GDM1 (cell line): ENCODE data around the gene LHB.
"Not testable (repeated sequence)": the region's sequence is repeated elsewhere in the genome, so short reads cannot be mapped to it uniquely, and the experiment has no call there.

Experiments
- DNase-seq: peaks from one replicate; lab custom pipeline; 2025; lab: John Stamatoyannopoulos, UW

Gene LHB

GRCh38 chr19:49038111-49038510, 21.2 kb upstream of the LHB start:
- not testable (repeated sequence) for DNase-seq

GRCh38 chr19:49036815-49037214, 19.9 kb upstream of the LHB start, which contains the start of gene CGB1:
Gene CGB1 (minus strand): TSS chr19:49036895. CDS start chr19:49036711, 184 bp downstream.
- not testable (repeated sequence) for DNase-seq

GRCh38 chr19:49031642-49032301, 14.9 kb upstream of the LHB start, which contains the start of gene CGB2:
Gene CGB2 (plus strand): TSS chr19:49031890. CDS start chr19:49032096, 206 bp downstream.
- not testable (repeated sequence) for DNase-seq

- not testable (repeated sequence) for DNase-seq
Observed at GRCh38 chr19:49030323-49030722, 13.4 kb upstream of the LHB start.

GRCh38 chr19:49029749-49030148, 12.9 kb upstream of the LHB start:
- not testable (repeated sequence) for DNase-seq

- DNase-seq: not testable (repeated sequence)
Observed at GRCh38 chr19:49028686-49029085, 11.8 kb upstream of the LHB start.

- DNase-seq: not testable (repeated sequence)
Observed at GRCh38 chr19:49025599-49025998, 8.7 kb upstream of the LHB start.

GRCh38 chr19:49025088-49025487, 8.2 kb upstream of the LHB start:
- not testable (repeated sequence) for DNase-seq

- DNase-seq: not testable (repeated sequence)
Observed at GRCh38 chr19:49024233-49024632, 7.3 kb upstream of the LHB start, which contains the start of gene CGB3. Gene CGB3 (minus strand): TSS chr19:49024333. CDS start chr19:49023971, 362 bp downstream.

- no peak for DNase-seq
Observed at GRCh38 chr19:49022116-49022515, 5.2 kb upstream of the LHB start.

GRCh38 chr19:49020931-49021895, 4.3 kb upstream of the LHB start:
- no peak for DNase-seq

- no peak for DNase-seq
Observed at GRCh38 chr19:49020342-49020741, 3.5 kb upstream of the LHB start.

- DNase-seq: no peak
Observed at GRCh38 chr19:49019242-49019932, 2.5 kb upstream of the LHB start.

GRCh38 chr19:49018388-49019241, 1.7 kb upstream of the LHB start:
- DNase-seq: not testable (repeated sequence)

GRCh38 chr19:49017666-49018351, 918 bp upstream of the LHB start:
- DNase-seq: no peak

GRCh38 chr19:49016067-49016839, 638 bp downstream of the LHB start:
- no peak for DNase-seq

- no peak for DNase-seq
Observed at GRCh38 chr19:49014870-49015255, 2.0 kb downstream of the LHB start.

GRCh38 chr19:49014123-49014869, 2.6 kb downstream of the LHB start:
- DNase-seq: no peak

- DNase-seq: no peak
Observed at GRCh38 chr19:49011194-49011593, 5.7 kb downstream of the LHB start.
